Subcutaneous abdominal adipose tissue (tissue), 5 donors: ENCODE results near the gene TUBAL3.

Experiments
- H3K27ac ChIP-seq: one replicate; pipeline ENCODE4 v1.7.0; 2013; ENCODE audit warnings: low read depth, mild to moderate bottlenecking, inconsistent platforms, low read length, moderate library complexity
- H3K27me3 ChIP-seq, 5 donors: one replicate each; pipeline ENCODE4 v1.7.0; 2013; ENCODE audit warnings: low read length in 5 of 5, inconsistent platforms in 1 of 5; ENCODE audit not compliant: control insufficient read depth in 5 of 5, insufficient read depth in 4 of 5
- H3K36me3 ChIP-seq, 5 donors: one replicate each; pipeline ENCODE4 v1.7.0; 2013; ENCODE audit warnings: low read length in 5 of 5; ENCODE audit not compliant: control insufficient read depth in 5 of 5, insufficient read depth in 5 of 5
- H3K4me1 ChIP-seq, 5 donors: one replicate each; pipeline ENCODE4 v1.7.0; 2013; ENCODE audit warnings: low read length in 5 of 5, mild to moderate bottlenecking in 3 of 5, moderate library complexity in 1 of 5; ENCODE audit not compliant: control insufficient read depth in 5 of 5, insufficient read depth in 5 of 5
- H3K4me3 ChIP-seq, 5 donors: one replicate each; pipeline ENCODE4 v1.7.0; 2013; ENCODE audit warnings: low read length in 5 of 5, low read depth in 1 of 5
- H3K9ac ChIP-seq, 5 donors: one replicate each; pipeline ENCODE4 v1.7.0; 2013; ENCODE audit warnings: low read length in 5 of 5, mild to moderate bottlenecking in 4 of 5, moderate library complexity in 3 of 5
- H3K9me3 ChIP-seq, 5 donors: one replicate each; pipeline ENCODE4 v1.7.0; 2013; ENCODE audit warnings: low read length in 5 of 5; ENCODE audit not compliant: control insufficient read depth in 5 of 5
- donor health status: healthy.
- donor health status: healthy.
- donor health status: healthy.
- donor health status: healthy.
- donor health status: healthy.

TUBAL3 gene

DNA sequence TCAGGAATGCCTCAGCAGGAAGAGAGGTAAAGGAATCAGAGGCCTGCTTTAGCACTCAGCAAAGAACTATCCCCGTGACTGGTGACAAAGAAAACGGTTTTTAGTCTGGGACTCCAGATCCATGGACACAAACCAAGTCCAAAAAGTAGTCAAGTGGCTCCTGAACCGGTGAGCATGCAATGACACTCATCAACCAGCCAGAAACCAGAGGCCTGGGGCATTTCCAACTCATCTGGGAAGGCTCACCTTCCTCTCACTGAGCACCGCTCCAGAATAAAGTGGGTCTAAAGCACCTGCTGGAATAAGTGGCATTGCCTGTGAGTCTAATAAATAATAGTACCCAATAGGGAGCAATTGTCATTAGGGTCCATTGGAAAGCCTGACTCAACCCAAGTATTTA lies 57.7 kb downstream of the TUBAL3 start:
- Histone ChIP-seq H3K4me1 (peaks cover 0 to 5% (median 0%) of the 10 kb centered on the region in 5 donors), H3K4me3 (no peak overlapping the region), H3K9me3 (no peaks in the 10 kb centered on the region), H3K27ac (no peak overlapping the region), H3K27me3 (no peaks in the 10 kb centered on the region), H3K9ac (no peak overlapping the region), H3K36me3 (no peaks in the 10 kb centered on the region)

DNA sequence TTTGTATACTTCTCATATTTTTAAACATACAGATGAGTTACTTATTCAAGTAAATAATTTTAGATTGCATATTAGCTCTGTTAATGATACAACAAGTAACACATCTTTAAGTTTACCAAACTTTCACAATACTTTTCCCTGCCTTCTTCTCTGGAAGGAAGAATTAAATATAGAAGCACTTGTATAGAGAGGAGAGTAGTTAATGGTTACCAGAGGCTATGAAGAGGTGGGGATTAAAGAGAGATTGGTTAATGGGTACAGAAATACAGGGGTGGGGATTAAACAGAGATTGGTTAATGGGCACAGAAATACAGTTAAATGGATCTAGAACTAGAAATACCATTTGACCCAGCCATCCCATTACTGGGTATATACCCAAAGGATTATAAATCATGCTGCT lies 59.9 kb downstream of the TUBAL3 start:
- H3K9me3 ChIP-seq: no peaks in the 10 kb centered on the region
- H3K27ac ChIP-seq: no peak overlapping the region

DNA sequence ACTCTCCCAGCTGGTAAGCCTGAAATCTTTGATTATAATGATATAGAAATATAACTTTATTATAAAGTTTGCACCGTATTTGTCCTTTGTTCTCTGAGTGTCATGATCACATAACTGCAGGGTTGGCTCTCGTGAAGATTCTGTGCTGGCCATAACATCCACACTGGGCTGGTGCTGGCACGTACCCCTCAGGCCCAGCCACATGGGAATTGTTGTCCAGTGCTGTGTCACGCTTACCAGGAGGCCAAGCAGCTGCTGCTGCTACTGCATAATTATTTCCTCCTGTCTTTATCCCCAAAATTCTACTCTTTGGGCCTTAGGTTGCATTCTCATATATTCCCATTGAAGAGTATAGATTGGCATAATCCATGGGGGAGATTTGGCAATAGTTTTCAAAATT lies 60.6 kb downstream of the TUBAL3 start:
- no peak overlapping the region for H3K4me3 ChIP-seq

More for the DNA sequence above, 59.9 kb downstream of the TUBAL3 start:
- Histone ChIP-seq H3K27me3 (no peaks in the 10 kb centered on the region), H3K4me1 (peaks cover 0 to 5% (median 0%) of the 10 kb centered on the region in 5 donors), H3K36me3 (no peaks in the 10 kb centered on the region), H3K9ac (no peak overlapping the region), H3K4me3 (no peak overlapping the region)

DNA sequence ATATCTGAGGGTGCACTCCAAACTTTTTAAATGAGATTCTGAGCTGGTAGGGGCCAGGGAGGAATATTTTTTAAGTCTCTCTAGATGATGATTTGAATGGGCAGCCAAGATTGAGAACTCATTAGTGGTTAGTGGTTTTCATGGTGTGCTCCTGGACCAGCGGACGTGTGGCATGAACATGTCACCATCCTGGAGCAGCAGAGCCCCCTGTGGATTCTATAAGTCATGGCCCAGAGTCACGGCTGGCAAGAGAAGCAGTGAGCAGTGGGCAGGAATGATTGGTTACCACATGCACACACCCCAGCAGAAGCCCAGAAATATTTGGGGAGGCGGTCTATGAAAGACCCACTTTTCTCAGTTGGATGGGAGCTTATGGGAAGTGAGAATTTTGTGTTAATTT lies 61.1 kb downstream of the TUBAL3 start:
- peaks cover 0 to 5% (median 0%) of the 10 kb centered on the region in 5 donors for H3K4me1 ChIP-seq
- H3K9ac ChIP-seq: no peak overlapping the region
- no peak overlapping the region for H3K4me3 ChIP-seq
- no peaks in the 10 kb centered on the region for H3K9me3 ChIP-seq
- H3K27me3 ChIP-seq: no peaks in the 10 kb centered on the region
- no peaks in the 10 kb centered on the region for H3K36me3 ChIP-seq
- H3K27ac ChIP-seq: no peak overlapping the region

More for the DNA sequence above, 60.6 kb downstream of the TUBAL3 start:
- Histone ChIP-seq H3K27ac (no peak overlapping the region), H3K4me1 (peaks cover 0 to 5% (median 0%) of the 10 kb centered on the region in 5 donors), H3K9ac (no peak overlapping the region), H3K9me3 (no peaks in the 10 kb centered on the region), H3K36me3 (no peaks in the 10 kb centered on the region), H3K27me3 (no peaks in the 10 kb centered on the region)
